Nephron progenitor cell (in vitro differentiated cells): Measurements from ENCODE around the gene NAALADL2.

ENCODE experiments used
- DNase-seq: peaks from one replicate; pipeline ENCODE4 v3.0.0; 2021
- H3K27ac Mint-ChIP-seq: 2 replicates; pipeline ENCODE4 v1.8.0; 2021; ENCODE audit warnings: mild to moderate bottlenecking, moderate library complexity, mixed read lengths
- H3K27me3 Mint-ChIP-seq: 2 replicates; pipeline ENCODE4 v1.8.0; 2021; ENCODE audit warnings: mild to moderate bottlenecking, low read depth, mixed read lengths; ENCODE audit not compliant: poor library complexity
- H3K36me3 Mint-ChIP-seq: 2 replicates; pipeline ENCODE4 v1.8.0; 2021; ENCODE audit warnings: low read depth, mixed read lengths
- H3K4me1 Mint-ChIP-seq: 2 replicates; pipeline ENCODE4 v1.8.0; 2021; ENCODE audit warnings: mixed read lengths
- H3K4me3 Mint-ChIP-seq: 2 replicates; pipeline ENCODE4 v1.8.0; 2021; ENCODE audit warnings: mild to moderate bottlenecking, moderate library complexity, mixed read lengths
- H3K9me3 Mint-ChIP-seq: 2 replicates; pipeline ENCODE4 v1.8.0; 2021; ENCODE audit warnings: mild to moderate bottlenecking, moderate library complexity, mixed read lengths
- TF ChIP-seq, protein P1 (sequence below): fragments of 200-600 bp; sonication (generic); IDR thresholded peaks from 2 replicates; pipeline ENCODE4 v1.5.0; 2021; ENCODE audit warnings: antibody characterized with exemption

Gene NAALADL2

GRCh38 chr3:175399156-175399840 is 540.2 kb downstream of the NAALADL2 start:
- no peak for DNase-seq
- H3K4me1 Mint-ChIP-seq: peaks cover 13% of the 10 kb centered on the region
- H3K9me3 Mint-ChIP-seq: no peaks in the 10 kb centered on the region
- no peak overlapping the region for H3K4me3 Mint-ChIP-seq
- TF ChIP-seq, protein P1, sequence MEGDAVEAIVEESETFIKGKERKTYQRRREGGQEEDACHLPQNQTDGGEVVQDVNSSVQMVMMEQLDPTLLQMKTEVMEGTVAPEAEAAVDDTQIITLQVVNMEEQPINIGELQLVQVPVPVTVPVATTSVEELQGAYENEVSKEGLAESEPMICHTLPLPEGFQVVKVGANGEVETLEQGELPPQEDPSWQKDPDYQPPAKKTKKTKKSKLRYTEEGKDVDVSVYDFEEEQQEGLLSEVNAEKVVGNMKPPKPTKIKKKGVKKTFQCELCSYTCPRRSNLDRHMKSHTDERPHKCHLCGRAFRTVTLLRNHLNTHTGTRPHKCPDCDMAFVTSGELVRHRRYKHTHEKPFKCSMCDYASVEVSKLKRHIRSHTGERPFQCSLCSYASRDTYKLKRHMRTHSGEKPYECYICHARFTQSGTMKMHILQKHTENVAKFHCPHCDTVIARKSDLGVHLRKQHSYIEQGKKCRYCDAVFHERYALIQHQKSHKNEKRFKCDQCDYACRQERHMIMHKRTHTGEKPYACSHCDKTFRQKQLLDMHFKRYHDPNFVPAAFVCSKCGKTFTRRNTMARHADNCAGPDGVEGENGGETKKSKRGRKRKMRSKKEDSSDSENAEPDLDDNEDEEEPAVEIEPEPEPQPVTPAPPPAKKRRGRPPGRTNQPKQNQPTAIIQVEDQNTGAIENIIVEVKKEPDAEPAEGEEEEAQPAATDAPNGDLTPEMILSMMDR: no peak
- no peaks in the 10 kb centered on the region for H3K36me3 Mint-ChIP-seq
- no peak overlapping the region for H3K27ac Mint-ChIP-seq
- H3K27me3 Mint-ChIP-seq: no peaks in the 10 kb centered on the region

DNA sequence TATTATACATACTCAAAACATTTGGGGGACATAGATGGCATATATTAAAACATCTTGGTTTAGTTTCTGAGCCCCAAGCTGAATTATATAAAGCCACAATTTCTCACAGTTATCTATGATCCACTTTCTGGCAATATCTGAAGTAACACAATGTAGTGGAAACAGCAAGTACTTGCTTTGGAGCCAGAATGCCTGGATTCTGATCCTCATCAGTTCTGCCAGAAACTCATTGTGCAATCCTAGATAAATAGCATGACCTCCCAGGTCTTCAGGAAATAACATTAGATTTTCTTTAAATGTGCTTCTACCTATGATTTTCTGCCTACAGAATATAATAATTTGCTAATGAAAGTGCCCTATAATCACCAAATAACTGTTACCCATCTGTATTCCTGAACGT is 544.9 kb downstream of the NAALADL2 start:
- TF ChIP-seq, protein P1: no peak
- Mint-ChIP-seq H3K27me3 (no peaks in the 10 kb centered on the region), H3K4me1 (no peaks in the 10 kb centered on the region), H3K27ac (no peak overlapping the region), H3K4me3 (no peak overlapping the region), H3K36me3 (no peaks in the 10 kb centered on the region), H3K9me3 (no peaks in the 10 kb centered on the region)
- no peak for DNase-seq

DNA sequence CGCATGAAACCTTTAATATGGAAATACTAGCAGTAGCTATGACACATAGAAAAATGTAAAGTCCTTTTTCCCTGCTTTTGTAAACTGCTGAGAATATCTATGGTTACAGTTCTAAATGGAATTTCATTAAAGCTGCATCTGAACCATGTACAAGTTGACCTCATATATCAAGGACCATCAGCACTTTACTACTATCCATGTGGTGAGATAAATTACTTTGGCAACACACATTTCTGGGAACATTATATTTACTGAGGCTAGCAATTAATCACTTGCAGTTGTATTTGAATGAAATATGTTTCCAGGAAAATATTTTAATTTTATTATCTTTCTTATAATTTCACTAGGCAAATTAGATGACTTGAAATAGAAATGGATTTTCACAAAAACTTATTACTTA is 545.5 kb downstream of the NAALADL2 start:
- Mint-ChIP-seq H3K4me1 (no peaks in the 10 kb centered on the region), H3K9me3 (no peaks in the 10 kb centered on the region), H3K27ac (no peak overlapping the region), H3K4me3 (no peak overlapping the region), H3K27me3 (no peaks in the 10 kb centered on the region), H3K36me3 (no peaks in the 10 kb centered on the region)
- TF ChIP-seq, protein P1: no peak
- no peak for DNase-seq

DNA sequence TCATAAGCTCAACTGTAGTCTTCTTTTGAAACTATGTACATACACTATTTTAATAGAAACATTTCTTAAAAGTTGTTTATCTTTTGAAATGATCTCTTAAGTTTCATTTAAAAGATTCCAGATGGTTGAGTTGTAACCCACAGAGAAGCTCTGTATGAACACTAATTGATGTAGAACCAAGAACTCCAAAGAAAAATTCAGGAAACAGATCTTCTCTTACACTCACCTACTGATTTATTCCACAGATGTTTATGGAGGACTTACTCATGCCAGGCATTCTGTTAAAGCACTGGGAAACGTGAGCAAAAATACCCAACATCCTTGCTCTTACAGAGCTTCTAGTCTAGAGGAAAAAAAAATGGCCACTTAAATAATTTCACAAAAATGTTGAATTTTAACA is 551.1 kb downstream of the NAALADL2 start:
- no peak for DNase-seq
- H3K36me3 Mint-ChIP-seq: no peaks in the 10 kb centered on the region
- no peaks in the 10 kb centered on the region for H3K9me3 Mint-ChIP-seq
- H3K27me3 Mint-ChIP-seq: no peaks in the 10 kb centered on the region
- H3K4me1 Mint-ChIP-seq: no peaks in the 10 kb centered on the region
- H3K27ac Mint-ChIP-seq: no peak overlapping the region
- H3K4me3 Mint-ChIP-seq: no peak overlapping the region
- TF ChIP-seq, protein P1: no peak

GRCh38 chr3:175411405-175411804 is 552.3 kb downstream of the NAALADL2 start:
- no peaks in the 10 kb centered on the region for H3K4me1 Mint-ChIP-seq
- H3K4me3 Mint-ChIP-seq: no peak overlapping the region
- TF ChIP-seq, protein P1: no peak

GRCh38 chr3:175411946-175412345 is 552.8 kb downstream of the NAALADL2 start:
- Mint-ChIP-seq H3K36me3 (no peaks in the 10 kb centered on the region), H3K9me3 (no peaks in the 10 kb centered on the region), H3K27me3 (no peaks in the 10 kb centered on the region), H3K4me1 (no peaks in the 10 kb centered on the region), H3K27ac (no peak overlapping the region), H3K4me3 (no peak overlapping the region)
- TF ChIP-seq, protein P1: no peak
- DNase-seq: no peak

More at GRCh38 chr3:175411405-175411804, 552.3 kb downstream of the NAALADL2 start:
- Mint-ChIP-seq H3K36me3 (no peaks in the 10 kb centered on the region), H3K27me3 (no peaks in the 10 kb centered on the region), H3K27ac (no peak overlapping the region), H3K9me3 (no peaks in the 10 kb centered on the region)
- DNase-seq: no peak
